Activated CD8-positive, alpha-beta memory T cell treated with anti-CD3 and anti-CD28 coated beads, Interleukin-2, amount 10 ng/mL, durations not matched to agents 7 days and 5 days (primary cell): ENCODE results near the gene NEU4. TPM values are rescaled to one million over a fixed set of nuclear protein-coding genes. Genes with fewer than 3 reads are reported as not detected.
A peak's percentile ranks its signal among the peaks of the same experiment; 100 is the strongest.
"Not testable (repeated sequence)": the region's sequence is repeated elsewhere in the genome, so short reads cannot be mapped to it uniquely, and the experiment has no call there.

Source experiments
- ATAC-seq: fragments of 150-1000 bp; cut with Tn5 transposase; one replicate; pipeline ENCODE4 v1.10.0; 2021; ENCODE audit warnings: moderate library complexity
- CTCF ChIA-PET: fragments of 350-600 bp; sonication (Branson Sonifier 250); formaldehyde crosslinking; loops from one replicate; lab custom pipeline; 2021; ENCODE audit warnings: antibody characterized with exemption; lab: Charles Lee
- DNase-seq: peaks from one replicate; pipeline ENCODE4 v3.0.0-alpha.2; 2020
- H3K27ac Mint-ChIP-seq: one replicate; pipeline ENCODE4 v1.8.0; 2021; ENCODE audit warnings: mild to moderate bottlenecking, mixed read lengths
- H3K27me3 Mint-ChIP-seq: one replicate; pipeline ENCODE4 v1.8.0; 2021; ENCODE audit warnings: mixed read lengths
- H3K36me3 Mint-ChIP-seq: one replicate; pipeline ENCODE4 v1.8.0; 2021; ENCODE audit warnings: mild to moderate bottlenecking, mixed read lengths
- H3K4me1 Mint-ChIP-seq: one replicate; pipeline ENCODE4 v1.8.0; 2021; ENCODE audit warnings: mixed read lengths
- H3K4me3 Mint-ChIP-seq: one replicate; pipeline ENCODE4 v1.8.0; 2021; ENCODE audit warnings: mild to moderate bottlenecking, moderate library complexity, mixed read lengths
- H3K9me3 Mint-ChIP-seq: one replicate; pipeline ENCODE4 v1.8.0; 2022; ENCODE audit warnings: low read depth, mixed read lengths
- total RNA-seq, 2 experiments: library from RNA; stranded (reverse); gene quantifications; one replicate each; pipeline ENCODE4 v1.2.3, GENCODE V29; 2021

The NEU4 gene
- total RNA-seq, 2 experiments from 2014 or later, result 0.12 TPM; not detected in 1

GRCh38 chr2:241833756-241834526 lies 24.9 kb downstream of the NEU4 start:
- ATAC-seq, DNase-seq, H3K9me3 Mint-ChIP-seq, H3K27ac Mint-ChIP-seq, H3K36me3 Mint-ChIP-seq, CTCF ChIA-PET, H3K4me3 Mint-ChIP-seq: not testable (repeated sequence)
- Mint-ChIP-seq H3K27me3 (peaks cover 83% of the 10 kb centered on the region), H3K4me1 (peaks cover 10% of the 10 kb centered on the region)

- H3K27ac Mint-ChIP-seq, result no peak overlapping the region
- H3K4me3 Mint-ChIP-seq, result no peak overlapping the region
- peaks cover 87% of the 10 kb centered on the region for H3K27me3 Mint-ChIP-seq
- no peak for ATAC-seq
- CTCF ChIA-PET, result no interaction called here
- H3K9me3 Mint-ChIP-seq, result no peaks in the 10 kb centered on the region
- no peaks in the 10 kb centered on the region for H3K36me3 Mint-ChIP-seq
- peaks cover 10% of the 10 kb centered on the region for H3K4me1 Mint-ChIP-seq
- DNase-seq, result no peak
Observed at GRCh38 chr2:241834527-241835210, 25.7 kb downstream of the NEU4 start.

DNA sequence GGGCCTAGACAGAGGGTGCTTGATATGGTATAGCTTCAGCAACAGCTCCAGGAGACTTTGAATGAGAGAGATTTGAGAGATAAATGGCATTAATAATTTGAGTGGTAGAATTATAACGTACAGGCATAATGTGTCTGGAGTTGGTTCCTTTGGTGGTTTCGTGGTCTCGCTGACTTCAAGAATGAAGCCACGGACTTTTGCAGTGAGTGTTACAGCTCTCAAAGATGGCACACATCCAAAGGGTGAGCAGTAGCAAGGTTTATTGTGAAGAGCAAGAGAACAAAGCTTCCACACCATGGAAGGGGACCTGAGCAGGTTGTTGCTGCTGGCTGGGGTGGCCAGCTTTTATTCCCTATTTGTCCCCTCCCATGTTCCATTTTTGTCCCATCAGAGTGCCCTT lies 26.6 kb downstream of the NEU4 start:
- H3K27ac Mint-ChIP-seq, result no peak overlapping the region
- H3K27me3 Mint-ChIP-seq, result peaks cover 90% of the 10 kb centered on the region
- ATAC-seq (no peak), DNase-seq (no peak)
- H3K4me3 Mint-ChIP-seq, result no peak overlapping the region
- CTCF ChIA-PET, result no interaction called here
- peaks cover 10% of the 10 kb centered on the region for H3K4me1 Mint-ChIP-seq
- no peaks in the 10 kb centered on the region for H3K36me3 Mint-ChIP-seq
- H3K9me3 Mint-ChIP-seq, result no peaks in the 10 kb centered on the region

- CTCF ChIA-PET, result no interaction called here
- no peaks in the 10 kb centered on the region for H3K9me3 Mint-ChIP-seq
- ATAC-seq (no peak), DNase-seq (no peak)
- peaks cover 10% of the 10 kb centered on the region for H3K4me1 Mint-ChIP-seq
- no peak overlapping the region for H3K27ac Mint-ChIP-seq
- H3K4me3 Mint-ChIP-seq, result no peak overlapping the region
- H3K36me3 Mint-ChIP-seq, result no peaks in the 10 kb centered on the region
- H3K27me3 Mint-ChIP-seq, result peaks cover 90% of the 10 kb centered on the region
Observed at GRCh38 chr2:241836292-241836691, 27.3 kb downstream of the NEU4 start.

GRCh38 chr2:241837197-241837965 lies 28.4 kb downstream of the NEU4 start:
- CTCF ChIA-PET, result no interaction called here
- Mint-ChIP-seq H3K4me1 (peaks cover 11% of the 10 kb centered on the region), H3K4me3 (no peak overlapping the region), H3K27me3 (peaks cover 92% of the 10 kb centered on the region), H3K27ac (no peak overlapping the region), H3K36me3 (no peaks in the 10 kb centered on the region), H3K9me3 (no peaks in the 10 kb centered on the region)
- peak; percentile 21 for DNase-seq
- ATAC-seq, result no peak

- DNase-seq (peak; percentile 33), ATAC-seq (no peak)
- Mint-ChIP-seq H3K9me3 (no peaks in the 10 kb centered on the region), H3K36me3 (no peaks in the 10 kb centered on the region), H3K27ac (no peak overlapping the region), H3K27me3 (peaks cover 80% of the 10 kb centered on the region), H3K4me3 (no peak overlapping the region), H3K4me1 (peaks cover 32% of the 10 kb centered on the region)
- CTCF ChIA-PET, result no interaction called here
Observed at GRCh38 chr2:241841181-241842066, 32.4 kb downstream of the NEU4 start.

DNA sequence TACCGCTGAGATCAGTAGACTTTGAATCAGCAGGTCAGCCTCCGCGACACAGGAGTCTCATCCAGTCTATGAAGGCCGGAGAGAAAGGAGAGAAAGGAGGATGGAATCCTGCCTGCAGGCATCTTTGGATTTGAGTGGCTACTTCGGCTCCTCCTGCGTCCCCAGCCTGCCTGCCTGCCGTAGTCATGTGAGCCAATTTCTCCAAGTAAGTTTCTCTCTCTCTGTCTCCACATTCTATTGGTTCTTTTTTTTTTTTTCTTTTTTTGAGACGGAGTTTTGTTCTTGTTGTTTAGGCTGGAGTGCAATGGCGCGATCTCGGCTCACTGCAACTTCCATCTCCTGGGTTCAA lies 33.0 kb downstream of the NEU4 start:
- H3K4me3 Mint-ChIP-seq, result no peak overlapping the region
- H3K4me1 Mint-ChIP-seq, result peaks cover 32% of the 10 kb centered on the region
- H3K27me3 Mint-ChIP-seq, result peaks cover 77% of the 10 kb centered on the region
- no peaks in the 10 kb centered on the region for H3K9me3 Mint-ChIP-seq
- ATAC-seq (no peak), DNase-seq (peak; percentile 26)
- CTCF ChIA-PET, result no interaction called here
- no peaks in the 10 kb centered on the region for H3K36me3 Mint-ChIP-seq
- H3K27ac Mint-ChIP-seq, result no peak overlapping the region

DNA sequence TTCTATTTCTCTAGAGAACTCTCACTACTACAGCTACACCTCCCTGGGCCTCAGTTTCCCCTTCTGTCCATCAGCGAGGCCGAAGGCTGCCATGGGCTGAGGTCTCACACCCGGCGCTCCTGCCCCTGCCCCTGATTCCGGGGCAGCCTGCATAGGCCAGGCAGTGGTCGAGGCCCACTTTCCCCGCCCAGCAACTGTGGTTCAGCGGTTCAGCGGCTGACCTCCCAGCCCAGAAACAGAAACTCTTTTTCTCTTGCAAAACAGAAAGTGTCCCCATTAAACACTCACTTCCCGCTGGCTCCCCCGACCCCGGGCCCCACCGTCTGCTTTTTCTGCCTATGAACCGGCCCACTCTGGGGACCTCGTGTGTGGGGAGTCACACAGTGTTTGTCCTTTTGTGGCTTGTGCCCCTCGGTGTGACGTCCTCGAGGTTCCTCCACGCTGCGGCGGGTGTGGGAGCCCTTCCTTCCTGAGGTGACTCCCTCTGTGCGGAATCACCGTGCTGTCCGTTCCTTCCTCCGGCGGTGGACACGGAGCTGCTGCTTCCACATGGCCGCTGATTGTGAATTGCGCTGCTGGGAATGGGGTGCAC lies 33.7 kb downstream of the NEU4 start:
- Mint-ChIP-seq H3K27ac (peak overlapping the region; percentile 61), H3K27me3 (peaks cover 70% of the 10 kb centered on the region), H3K9me3 (no peaks in the 10 kb centered on the region), H3K4me3 (peak overlapping the region; percentile 69), H3K36me3 (no peaks in the 10 kb centered on the region), H3K4me1 (peaks cover 32% of the 10 kb centered on the region)
- peak; percentile 75 for DNase-seq
- peak; percentile 40 for ATAC-seq
- CTCF ChIA-PET, result no interaction called here

GRCh38 chr2:241843321-241844065 lies 34.5 kb downstream of the NEU4 start:
- H3K27ac Mint-ChIP-seq, result no peak overlapping the region
- H3K4me1 Mint-ChIP-seq, result peaks cover 32% of the 10 kb centered on the region
- peak overlapping the region; percentile 69 for H3K4me3 Mint-ChIP-seq
- H3K36me3 Mint-ChIP-seq, result no peaks in the 10 kb centered on the region
- H3K9me3 Mint-ChIP-seq, result no peaks in the 10 kb centered on the region
- CTCF ChIA-PET, result interaction anchor here (0.6 to 2.1 kb wide), 6 partner anchors 16 to 1157 kb away, joined by 3 to 12 read pairs (median 5); partner anchors contain the start of gene PDCD1
- ATAC-seq (peak; percentile 4), DNase-seq (peak; percentile 40)
- H3K27me3 Mint-ChIP-seq, result peaks cover 62% of the 10 kb centered on the region

GRCh38 chr2:241844066-241844728 lies 35.2 kb downstream of the NEU4 start:
- DNase-seq, result peak; percentile 83
- Mint-ChIP-seq H3K36me3 (no peaks in the 10 kb centered on the region), H3K27ac (peak overlapping the region; percentile 66), H3K27me3 (peaks cover 57% of the 10 kb centered on the region), H3K9me3 (no peaks in the 10 kb centered on the region), H3K4me3 (peak overlapping the region; percentile 43), H3K4me1 (peaks cover 32% of the 10 kb centered on the region)
- peak; percentile 85 for ATAC-seq
- CTCF ChIA-PET, result interaction anchor here (0.6 to 2.1 kb wide), 7 partner anchors 11 to 1158 kb away, joined by 3 to 12 read pairs (median 5); partner anchors contain the start of gene PDCD1

DNA sequence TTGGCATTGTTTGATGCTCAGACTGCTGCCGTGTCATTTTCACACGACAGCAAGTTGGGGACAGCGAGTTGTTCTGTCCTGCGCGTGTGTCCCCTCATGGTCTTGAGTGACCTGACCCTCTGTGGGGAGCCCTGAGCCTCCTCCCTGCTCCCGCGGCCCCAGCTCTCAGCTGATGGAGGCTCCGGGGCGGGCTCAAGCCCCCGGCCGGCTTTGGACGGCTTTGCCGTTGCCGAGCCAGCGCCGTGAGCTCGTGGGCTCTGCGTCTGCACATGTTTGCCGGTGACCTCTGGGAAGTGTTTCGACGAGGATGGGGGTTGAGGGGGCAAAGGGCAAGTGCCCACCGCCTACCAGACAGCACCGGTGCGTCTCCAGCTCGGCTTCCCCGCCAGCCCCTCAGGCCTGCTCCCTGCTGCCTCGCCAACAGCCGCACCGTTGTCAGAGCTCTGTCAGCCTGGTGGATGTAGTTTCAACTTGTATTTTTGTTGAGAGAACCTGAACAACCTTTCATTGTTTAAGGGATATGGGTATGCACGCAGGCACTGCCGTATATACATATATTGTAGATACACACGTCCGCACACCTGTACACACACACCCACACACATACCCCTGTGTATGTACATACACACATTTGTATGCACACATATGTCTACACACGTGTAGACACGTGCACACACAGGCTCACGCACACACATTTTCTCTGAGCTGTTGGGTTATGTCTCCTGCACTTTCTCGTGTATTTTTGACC lies 36.0 kb downstream of the NEU4 start:
- H3K4me3 Mint-ChIP-seq, result peak overlapping the region; percentile 43
- no peak overlapping the region for H3K27ac Mint-ChIP-seq
- H3K9me3 Mint-ChIP-seq, result no peaks in the 10 kb centered on the region
- CTCF ChIA-PET, result interaction anchor here (0.8 to 2.1 kb wide), 5 partner anchors 11 to 80 kb away, joined by 3 to 12 read pairs (median 5); partner anchors contain the start of gene PDCD1
- ATAC-seq (no peak), DNase-seq (peak; percentile 36)
- H3K27me3 Mint-ChIP-seq, result peaks cover 51% of the 10 kb centered on the region
- H3K4me1 Mint-ChIP-seq, result peaks cover 32% of the 10 kb centered on the region
- H3K36me3 Mint-ChIP-seq, result no peaks in the 10 kb centered on the region
